GM12878 (cell line): ENCODE measurements around the gene CFHR1. TPM values are rescaled to one million over a fixed set of nuclear protein-coding genes. Genes with fewer than 3 reads are reported as not detected.

Experiments
- ATAC-seq: fragments of 200-7000 bp; cut with Tn5 transposase; 3 replicates; pipeline ENCODE4 v1.9.1; 2020; ENCODE audit warnings: mild to moderate bottlenecking, moderate library complexity
- BruUV-seq: library from RNA; stranded (reverse); fragments of 400-500 nt; replicated peaks from 2 replicates; lab custom pipeline; 2021; lab: Mats Ljungman, UMichigan
- CTCF ChIA-PET: fragments of 300-600 bp; sonication (Branson Sonifier 250); formaldehyde crosslinking; extraction: SDS; loops from one replicate; lab custom pipeline; 2021; ENCODE audit warnings: inconsistent platforms; lab: Yijun Ruan, JAX
- POLR2A ChIA-PET: fragments of 350-600 bp; formaldehyde crosslinking; extraction: SDS; loops from one replicate; lab custom pipeline; 2021; ENCODE audit warnings: inconsistent platforms; lab: Charles Lee
- RAD21 ChIA-PET: fragments of 300-600 bp; sonication (Branson Sonifier 250); formaldehyde crosslinking; loops from one replicate; lab custom pipeline; 2023; ENCODE audit warnings: antibody characterized with exemption; ENCODE audit not compliant: unreplicated experiment; lab: Charles Lee
- SMC1A ChIA-PET: fragments of 300-600 bp; sonication (Branson Sonifier 250); formaldehyde crosslinking; loops from one replicate; lab custom pipeline; 2023; ENCODE audit not compliant: unreplicated experiment, uncharacterized antibody; lab: Charles Lee
- DNase-seq: peaks from one replicate; pipeline ENCODE4 v3.0.0-alpha.2; 2011; ENCODE audit warnings: low read depth, low spot score
- FAIRE-seq: peaks from 3 replicates; lab custom pipeline; 2011; peaks lifted over from hg19 to GRCh38; lab: Jason Lieb, UNC
- H2AFZ ChIP-seq: 2 replicates; pipeline ENCODE4 v1.6.0; 2011; ENCODE audit warnings: low read depth, low read length, control low read depth; ENCODE audit not compliant: control insufficient read depth
- H3K27ac ChIP-seq: 2 replicates; pipeline ENCODE4 v1.5.1; 2011; ENCODE audit warnings: control low read depth; ENCODE audit not compliant: control insufficient read depth, insufficient read depth
- H3K27me3 ChIP-seq, 2 experiments: replicated peaks in 1 of 2; 2 replicates each; pipeline versions ENCODE4 v1.6.0 to v1.6.1; 2011; ENCODE audit warnings: low read length in 1 of 2; ENCODE audit not compliant: control insufficient read depth in 2 of 2, insufficient read depth in 2 of 2
- H3K36me3 ChIP-seq, 2 experiments: 2 replicates each; pipeline ENCODE4 v1.5.1; 2011; ENCODE audit warnings: low read length in 1 of 2; ENCODE audit not compliant: control insufficient read depth in 2 of 2, insufficient read depth in 2 of 2
- H3K4me1 ChIP-seq: 2 replicates; pipeline ENCODE4 v1.6.1; 2011; ENCODE audit warnings: mild to moderate bottlenecking, low read length, moderate library complexity, mixed read lengths; ENCODE audit not compliant: control insufficient read depth, insufficient read depth
- H3K4me2 ChIP-seq: 2 replicates; pipeline ENCODE4 v1.6.0; 2011; ENCODE audit warnings: control low read depth; ENCODE audit not compliant: control insufficient read depth, insufficient read depth
- H3K4me3 ChIP-seq: fragments of 200-600 bp; sonication (generic); 2 replicates; pipeline ENCODE4 v1.5.1; 2016
- H3K79me2 ChIP-seq: 2 replicates; pipeline ENCODE4 v1.6.0; 2011; ENCODE audit warnings: low read length; ENCODE audit not compliant: control insufficient read depth, insufficient read depth
- H3K9ac ChIP-seq: 2 replicates; pipeline ENCODE4 v1.8.0; 2011; ENCODE audit warnings: low read length, control low read depth, mixed read lengths; ENCODE audit not compliant: control insufficient read depth, insufficient read depth
- H3K9me3 ChIP-seq: replicated peaks from 3 replicates; pipeline ENCODE4 v1.5.1; 2011; ENCODE audit warnings: mild to moderate bottlenecking, low read length; ENCODE audit not compliant: control insufficient read depth, insufficient read depth
- H4K20me1 ChIP-seq: 2 replicates; pipeline ENCODE4 v1.6.0; 2011; ENCODE audit not compliant: control insufficient read depth, insufficient read depth
- CBX5 ChIP-seq: sonication (generic); IDR thresholded peaks from 2 replicates; pipeline ENCODE4 v1.6.1; 2016; ENCODE audit warnings: low read depth, moderate library complexity, mild to moderate bottlenecking, inconsistent platforms
- DPF2 ChIP-seq: fragments of 450-650 bp; IDR thresholded peaks from 2 replicates; pipeline ENCODE4 v1.6.1; 2017; ENCODE audit warnings: mild to moderate bottlenecking
- MEF2B ChIP-seq: fragments of 450-650 bp; IDR thresholded peaks from 2 replicates; pipeline ENCODE4 v1.6.1; 2018; ENCODE audit warnings: mild to moderate bottlenecking, moderate library complexity; ENCODE audit not compliant: partially characterized antibody, poor library complexity, severe bottlenecking
- NR2C1 ChIP-seq: fragments of 450-650 bp; IDR thresholded peaks from 2 replicates; pipeline ENCODE4 v1.6.1; 2017; ENCODE audit warnings: antibody characterized with exemption, mild to moderate bottlenecking, moderate library complexity
- POLR2AphosphoS5 ChIP-seq: IDR thresholded peaks from 2 replicates; pipeline ENCODE4 v1.6.1; 2011; ENCODE audit warnings: mild to moderate bottlenecking, low read length, inconsistent platforms
- RAD51 ChIP-seq: fragments of 450-650 bp; IDR thresholded peaks from 2 replicates; pipeline ENCODE4 v1.6.1; 2016; ENCODE audit warnings: moderate library complexity, mild to moderate bottlenecking, inconsistent platforms
- RBBP5 ChIP-seq: fragments of 200-600 bp; sonication (generic); conservative IDR thresholded peaks from 2 replicates; pipeline ENCODE4 v1.6.1; 2016
- USF2 ChIP-seq: IDR thresholded peaks from 2 replicates; pipeline ENCODE4 v1.6.1; 2011; ENCODE audit warnings: low read depth, low read length, improper control_type of control experiment, borderline replicate concordance
- WGBS: methylation state at CpG from one replicate; pipeline ENCODE4 v1.1.6; 2016; ENCODE audit warnings: low lambda C conversion rate; ENCODE audit not compliant: insufficient replicate concordance, insufficient coverage; ENCODE audit errors: missing lambda C conversion rate; 5-methylcytosine and 5-hydroxymethylcytosine counted together
- in situ Hi-C: fragments of 300-500 bp; cut with MboI; formaldehyde crosslinking; loops from 9 replicates; pipeline ENCODE4 v1.14.3; 2018; ENCODE audit warnings: mixed read lengths
- intact Hi-C: fragments of 100-400 bp; cut with micrococcal nuclease; formaldehyde crosslinking; loops from one replicate; pipeline ENCODE4 v1.14.2; 2022; ENCODE audit not compliant: unreplicated experiment
- polyA plus RNA-seq, 11 experiments: library from polyadenylated mRNA; depleted of rRNA in 4 of 11; unstranded in 6 of 11; stranded (reverse) in 5 of 11; fragments of >200 nt; fragmentation: Nextera tagmentation in 4 of 11; fragmentation: Illumina TruSeq in 1 of 11; extraction: Ambion mirVana in 4 of 11; extraction: Trizol in 1 of 11; gene quantifications; 1 replicate in 1 of 11; 2 replicates in 10 of 11; pipeline versions ENCODE4 v1.2.1 to v1.2.3, GENCODE V29; 2011 to 2016; ENCODE audit warnings: inconsistent platforms in 2 of 11, missing spikeins in 2 of 11, low read depth in 1 of 11
- total RNA-seq, 4 experiments: library from RNA; depleted of rRNA in 3 of 4; stranded (reverse); fragments of >200 nt in 3 of 4; fragmentation: Illumina TruSeq in 1 of 4; extraction: Trizol in 1 of 4; gene quantifications; 2 replicates each; pipeline versions ENCODE4 v1.2.1 to v1.2.3, GENCODE V29; 2013 to 2021
- TF ChIP-seq, protein P1 (sequence below): fragments of 450-650 bp; IDR thresholded peaks from 2 replicates; pipeline ENCODE4 v1.6.1; 2017; ENCODE audit warnings: mild to moderate bottlenecking, moderate library complexity

CFHR1 gene
- total and polyA plus RNA-seq, 10 of the 15 experiments (the other 5 are each of a cell fraction or from before 2014, with no cell fraction given): 0.04 TPM; not detected in 9

- SMC1A ChIA-PET: no interaction called here
These were observed 36.5 kb downstream of the CFHR1 start for GRCh38 chr1:196856053-196856452.

More at GRCh38 chr1:196856053-196856452, 36.5 kb downstream of the CFHR1 start:
- Histone ChIP-seq H3K4me3 (no peak overlapping the region), H3K4me1 (no peaks in the 10 kb centered on the region), H3K9ac (no peak overlapping the region), H3K36me3 (no peaks in the 10 kb centered on the region), H3K9me3 (no peaks in the 10 kb centered on the region), H3K27me3 (no peaks in the 10 kb centered on the region), H3K27ac (no peak overlapping the region), H2AFZ (no peak overlapping the region), H4K20me1 (no peaks in the 10 kb centered on the region), H3K79me2 (no peaks in the 10 kb centered on the region), H3K4me2 (no peak overlapping the region)
- ATAC-seq (no peak), FAIRE-seq (no peak), DNase-seq (no peak)
- POLR2A ChIA-PET: no interaction called here
- intact Hi-C loops: no loop called here
- in situ Hi-C loops: no loop called here
- CTCF ChIA-PET: no interaction called here
- WGBS: 58% methylated on average over 6 of the region's 6 CpGs
- RAD21 ChIA-PET: no interaction called here
- TF ChIP-seq MEF2B (no peak), USF2 (no peak), POLR2AphosphoS5 (no peak), RAD51 (no peak), NR2C1 (no peak), DPF2 (no peak), RBBP5 (no peak), CBX5 (no peak)
- TF ChIP-seq, protein P1, sequence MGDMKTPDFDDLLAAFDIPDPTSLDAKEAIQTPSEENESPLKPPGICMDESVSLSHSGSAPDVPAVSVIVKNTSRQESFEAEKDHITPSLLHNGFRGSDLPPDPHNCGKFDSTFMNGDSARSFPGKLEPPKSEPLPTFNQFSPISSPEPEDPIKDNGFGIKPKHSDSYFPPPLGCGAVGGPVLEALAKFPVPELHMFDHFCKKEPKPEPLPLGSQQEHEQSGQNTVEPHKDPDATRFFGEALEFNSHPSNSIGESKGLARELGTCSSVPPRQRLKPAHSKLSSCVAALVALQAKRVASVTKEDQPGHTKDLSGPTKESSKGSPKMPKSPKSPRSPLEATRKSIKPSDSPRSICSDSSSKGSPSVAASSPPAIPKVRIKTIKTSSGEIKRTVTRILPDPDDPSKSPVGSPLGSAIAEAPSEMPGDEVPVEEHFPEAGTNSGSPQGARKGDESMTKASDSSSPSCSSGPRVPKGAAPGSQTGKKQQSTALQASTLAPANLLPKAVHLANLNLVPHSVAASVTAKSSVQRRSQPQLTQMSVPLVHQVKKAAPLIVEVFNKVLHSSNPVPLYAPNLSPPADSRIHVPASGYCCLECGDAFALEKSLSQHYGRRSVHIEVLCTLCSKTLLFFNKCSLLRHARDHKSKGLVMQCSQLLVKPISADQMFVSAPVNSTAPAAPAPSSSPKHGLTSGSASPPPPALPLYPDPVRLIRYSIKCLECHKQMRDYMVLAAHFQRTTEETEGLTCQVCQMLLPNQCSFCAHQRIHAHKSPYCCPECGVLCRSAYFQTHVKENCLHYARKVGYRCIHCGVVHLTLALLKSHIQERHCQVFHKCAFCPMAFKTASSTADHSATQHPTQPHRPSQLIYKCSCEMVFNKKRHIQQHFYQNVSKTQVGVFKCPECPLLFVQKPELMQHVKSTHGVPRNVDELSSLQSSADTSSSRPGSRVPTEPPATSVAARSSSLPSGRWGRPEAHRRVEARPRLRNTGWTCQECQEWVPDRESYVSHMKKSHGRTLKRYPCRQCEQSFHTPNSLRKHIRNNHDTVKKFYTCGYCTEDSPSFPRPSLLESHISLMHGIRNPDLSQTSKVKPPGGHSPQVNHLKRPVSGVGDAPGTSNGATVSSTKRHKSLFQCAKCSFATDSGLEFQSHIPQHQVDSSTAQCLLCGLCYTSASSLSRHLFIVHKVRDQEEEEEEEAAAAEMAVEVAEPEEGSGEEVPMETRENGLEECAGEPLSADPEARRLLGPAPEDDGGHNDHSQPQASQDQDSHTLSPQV: no peak
- BruUV-seq: no TSS peak
